Measurements from ENCODE around the gene WNK2. TPM values are rescaled to one million over a fixed set of nuclear protein-coding genes. Genes with fewer than 3 reads are reported as not detected.

WNK2 gene
- polyA plus RNA-seq, 3 donors, result 0.40 TPM; not detected in 2

GRCh38 chr9:93221044-93221443 is 37.1 kb downstream of the WNK2 start:
- Histone ChIP-seq H2AFZ (ENCODE audit: insufficient read depth, low read depth, low read length, poor library complexity, severe bottlenecking) (no peak overlapping the region), H3K27ac (ENCODE audit: low read depth in 1 of 2, low read length in 2 of 2) (no peak overlapping the region), H3K79me2 (ENCODE audit: insufficient read depth, low read length) (no peaks in the 10 kb centered on the region), H3K9me3 (replicated peaks in 1 of 2; ENCODE audit: control insufficient read depth in 1 of 2, insufficient read depth in 1 of 2, low read length in 2 of 2) (peaks cover 0 to 1% of the 10 kb centered on the region in 2 donors), H4K20me1 (ENCODE audit: insufficient read depth, low read length) (no peaks in the 10 kb centered on the region), H3K4me3 (replicated peaks in 1 of 3; ENCODE audit: low read depth in 2 of 3, low read length in 3 of 3) (no peak overlapping the region), H3K27me3 (ENCODE audit: control insufficient read depth in 2 of 2, insufficient read depth in 2 of 2, low read length in 2 of 2) (peaks cover 5 to 31% of the 10 kb centered on the region in 2 donors), H3K36me3 (replicated peaks in 1 of 2; ENCODE audit: control insufficient read depth in 1 of 2, insufficient read depth in 2 of 2, low read length in 2 of 2) (no peaks in the 10 kb centered on the region), H3K4me2 (replicated peaks; ENCODE audit: extremely low read depth, low read length, poor library complexity, severe bottlenecking) (no peak overlapping the region), H3K9ac (ENCODE audit: insufficient read depth, low read length, poor library complexity, severe bottlenecking) (no peak overlapping the region), H3K4me1 (ENCODE audit: control insufficient read depth in 1 of 2, insufficient read depth in 2 of 2, low read length in 2 of 2) (peaks cover 4 to 6% of the 10 kb centered on the region in 2 donors)
- 93% methylated on average over 8 of the region's 9 CpGs for WGBS (ENCODE audit: insufficient coverage)
- peak overlapping the region in 1 of 2 donors; percentile 44 for H3K4me3 Mint-ChIP-seq
- no peak for DNase-seq
- TF ChIP-seq, protein P1, sequence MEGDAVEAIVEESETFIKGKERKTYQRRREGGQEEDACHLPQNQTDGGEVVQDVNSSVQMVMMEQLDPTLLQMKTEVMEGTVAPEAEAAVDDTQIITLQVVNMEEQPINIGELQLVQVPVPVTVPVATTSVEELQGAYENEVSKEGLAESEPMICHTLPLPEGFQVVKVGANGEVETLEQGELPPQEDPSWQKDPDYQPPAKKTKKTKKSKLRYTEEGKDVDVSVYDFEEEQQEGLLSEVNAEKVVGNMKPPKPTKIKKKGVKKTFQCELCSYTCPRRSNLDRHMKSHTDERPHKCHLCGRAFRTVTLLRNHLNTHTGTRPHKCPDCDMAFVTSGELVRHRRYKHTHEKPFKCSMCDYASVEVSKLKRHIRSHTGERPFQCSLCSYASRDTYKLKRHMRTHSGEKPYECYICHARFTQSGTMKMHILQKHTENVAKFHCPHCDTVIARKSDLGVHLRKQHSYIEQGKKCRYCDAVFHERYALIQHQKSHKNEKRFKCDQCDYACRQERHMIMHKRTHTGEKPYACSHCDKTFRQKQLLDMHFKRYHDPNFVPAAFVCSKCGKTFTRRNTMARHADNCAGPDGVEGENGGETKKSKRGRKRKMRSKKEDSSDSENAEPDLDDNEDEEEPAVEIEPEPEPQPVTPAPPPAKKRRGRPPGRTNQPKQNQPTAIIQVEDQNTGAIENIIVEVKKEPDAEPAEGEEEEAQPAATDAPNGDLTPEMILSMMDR (IDR thresholded peaks at IDR 0.05), result no peak
- intact Hi-C loops (cut with micrococcal nuclease), result no loop called here
- H3K4me1 Mint-ChIP-seq, result peaks cover 10% of the 10 kb centered on the region
- peaks cover 43 to 64% (median 48%) of the 10 kb centered on the region in 3 donors for H3K27me3 Mint-ChIP-seq (ENCODE audit: low read depth in 3 of 3)
- peaks cover 0 to 6% (median 3%) of the 10 kb centered on the region in 7 donors for H3K9me3 Mint-ChIP-seq
- H3K27ac Mint-ChIP-seq, result no peak overlapping the region
- H3K36me3 Mint-ChIP-seq, result no peaks in the 10 kb centered on the region

GRCh38 chr9:93222890-93223259 is 38.9 kb downstream of the WNK2 start:
- Histone ChIP-seq H3K4me2 (replicated peaks; ENCODE audit: extremely low read depth, low read length, poor library complexity, severe bottlenecking) (no peak overlapping the region), H3K27me3 (ENCODE audit: control insufficient read depth in 2 of 2, insufficient read depth in 2 of 2, low read length in 2 of 2) (peaks cover 5 to 42% of the 10 kb centered on the region in 2 donors), H2AFZ (ENCODE audit: insufficient read depth, low read depth, low read length, poor library complexity, severe bottlenecking) (no peak overlapping the region), H3K9ac (ENCODE audit: insufficient read depth, low read length, poor library complexity, severe bottlenecking) (no peak overlapping the region), H3K36me3 (replicated peaks in 1 of 2; ENCODE audit: control insufficient read depth in 1 of 2, insufficient read depth in 2 of 2, low read length in 2 of 2) (no peaks in the 10 kb centered on the region), H3K4me1 (ENCODE audit: control insufficient read depth in 1 of 2, insufficient read depth in 2 of 2, low read length in 2 of 2) (peaks cover 4 to 6% of the 10 kb centered on the region in 2 donors), H4K20me1 (ENCODE audit: insufficient read depth, low read length) (no peaks in the 10 kb centered on the region), H3K27ac (ENCODE audit: low read depth in 1 of 2, low read length in 2 of 2) (no peak overlapping the region), H3K4me3 (replicated peaks in 1 of 3; ENCODE audit: low read depth in 2 of 3, low read length in 3 of 3) (no peak overlapping the region), H3K9me3 (replicated peaks in 1 of 2; ENCODE audit: control insufficient read depth in 1 of 2, insufficient read depth in 1 of 2, low read length in 2 of 2) (no peaks in the 10 kb centered on the region), H3K79me2 (ENCODE audit: insufficient read depth, low read length) (no peaks in the 10 kb centered on the region)
- no peaks in the 10 kb centered on the region for H3K36me3 Mint-ChIP-seq
- peak overlapping the region in 1 of 2 donors; percentile 31 for H3K4me3 Mint-ChIP-seq
- peaks cover 51 to 81% (median 61%) of the 10 kb centered on the region in 3 donors for H3K27me3 Mint-ChIP-seq (ENCODE audit: low read depth in 3 of 3)
- peak overlapping the region in 1 of 7 donors; percentile 10 for H3K27ac Mint-ChIP-seq
- TF ChIP-seq, protein P1 (IDR thresholded peaks at IDR 0.05), result no peak
- peak in 2 of 3 donors; percentile 2 to 5 for DNase-seq
- 11% methylated on average over 3 of the region's 7 CpGs for WGBS (ENCODE audit: insufficient coverage)
- H3K9me3 Mint-ChIP-seq, result peaks cover 0 to 7% (median 0%) of the 10 kb centered on the region in 7 donors
- intact Hi-C loops (cut with micrococcal nuclease), result no loop called here
- H3K4me1 Mint-ChIP-seq, result peaks cover 10% of the 10 kb centered on the region

Data from CD14-positive monocyte (primary cell).